22Rv1 (cell line): Measurements from ENCODE around the gene AGTRAP.

ENCODE experiments used
- H3K27ac ChIP-seq: fragments of 450-650 bp; 2 replicates; pipeline ENCODE4 v1.5.1; 2017
- ZFX ChIP-seq: fragments of 450-650 bp; IDR thresholded peaks from 2 replicates; pipeline ENCODE4 v1.6.1; 2017; ENCODE audit warnings: antibody characterized with exemption, borderline replicate concordance
- TF ChIP-seq, protein P1 (sequence below): fragments of 450-650 bp; IDR thresholded peaks from 2 replicates; pipeline ENCODE4 v1.5.1; 2017; ENCODE audit warnings: mild to moderate bottlenecking

Gene AGTRAP

DNA sequence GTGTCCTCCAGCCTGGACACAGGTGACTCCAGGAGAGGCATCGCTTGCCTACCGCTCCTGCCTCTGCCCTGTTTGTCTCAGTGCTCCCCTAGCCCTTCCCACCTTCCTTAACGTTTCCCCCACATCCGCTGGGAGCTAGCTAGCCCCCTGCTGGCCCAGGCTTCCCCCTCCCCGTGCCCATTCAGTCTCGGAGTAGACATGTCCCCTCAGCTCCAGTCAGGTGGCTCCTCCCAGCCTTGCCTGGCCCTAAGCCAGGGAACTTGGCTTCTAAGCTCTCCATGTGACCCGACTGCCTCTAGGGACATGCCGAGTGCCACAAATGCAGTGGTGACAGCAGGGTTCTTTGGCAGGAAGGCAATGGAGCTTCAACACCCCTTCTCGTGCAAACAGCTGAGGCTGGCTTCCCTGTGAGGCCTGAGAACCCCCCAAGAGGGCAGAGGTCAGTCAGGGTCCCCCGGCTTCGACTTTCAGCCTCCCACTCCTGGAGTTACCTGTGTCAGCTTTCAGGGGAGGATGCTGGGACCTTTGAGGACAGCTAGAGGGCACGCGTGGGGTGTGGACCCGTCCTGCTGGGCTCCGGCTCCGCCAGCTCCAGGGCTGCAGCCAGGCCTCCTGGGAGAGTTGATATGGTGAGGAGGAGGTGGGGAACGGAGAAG is 28.2 kb upstream of the AGTRAP start:
- TF ChIP-seq, protein P1, sequence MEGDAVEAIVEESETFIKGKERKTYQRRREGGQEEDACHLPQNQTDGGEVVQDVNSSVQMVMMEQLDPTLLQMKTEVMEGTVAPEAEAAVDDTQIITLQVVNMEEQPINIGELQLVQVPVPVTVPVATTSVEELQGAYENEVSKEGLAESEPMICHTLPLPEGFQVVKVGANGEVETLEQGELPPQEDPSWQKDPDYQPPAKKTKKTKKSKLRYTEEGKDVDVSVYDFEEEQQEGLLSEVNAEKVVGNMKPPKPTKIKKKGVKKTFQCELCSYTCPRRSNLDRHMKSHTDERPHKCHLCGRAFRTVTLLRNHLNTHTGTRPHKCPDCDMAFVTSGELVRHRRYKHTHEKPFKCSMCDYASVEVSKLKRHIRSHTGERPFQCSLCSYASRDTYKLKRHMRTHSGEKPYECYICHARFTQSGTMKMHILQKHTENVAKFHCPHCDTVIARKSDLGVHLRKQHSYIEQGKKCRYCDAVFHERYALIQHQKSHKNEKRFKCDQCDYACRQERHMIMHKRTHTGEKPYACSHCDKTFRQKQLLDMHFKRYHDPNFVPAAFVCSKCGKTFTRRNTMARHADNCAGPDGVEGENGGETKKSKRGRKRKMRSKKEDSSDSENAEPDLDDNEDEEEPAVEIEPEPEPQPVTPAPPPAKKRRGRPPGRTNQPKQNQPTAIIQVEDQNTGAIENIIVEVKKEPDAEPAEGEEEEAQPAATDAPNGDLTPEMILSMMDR: peak; percentile 11; the same call in 1 of the 2 replicates
- TF ChIP-seq ZFX: no peak
- peak overlapping the region; percentile 45 for H3K27ac ChIP-seq

DNA sequence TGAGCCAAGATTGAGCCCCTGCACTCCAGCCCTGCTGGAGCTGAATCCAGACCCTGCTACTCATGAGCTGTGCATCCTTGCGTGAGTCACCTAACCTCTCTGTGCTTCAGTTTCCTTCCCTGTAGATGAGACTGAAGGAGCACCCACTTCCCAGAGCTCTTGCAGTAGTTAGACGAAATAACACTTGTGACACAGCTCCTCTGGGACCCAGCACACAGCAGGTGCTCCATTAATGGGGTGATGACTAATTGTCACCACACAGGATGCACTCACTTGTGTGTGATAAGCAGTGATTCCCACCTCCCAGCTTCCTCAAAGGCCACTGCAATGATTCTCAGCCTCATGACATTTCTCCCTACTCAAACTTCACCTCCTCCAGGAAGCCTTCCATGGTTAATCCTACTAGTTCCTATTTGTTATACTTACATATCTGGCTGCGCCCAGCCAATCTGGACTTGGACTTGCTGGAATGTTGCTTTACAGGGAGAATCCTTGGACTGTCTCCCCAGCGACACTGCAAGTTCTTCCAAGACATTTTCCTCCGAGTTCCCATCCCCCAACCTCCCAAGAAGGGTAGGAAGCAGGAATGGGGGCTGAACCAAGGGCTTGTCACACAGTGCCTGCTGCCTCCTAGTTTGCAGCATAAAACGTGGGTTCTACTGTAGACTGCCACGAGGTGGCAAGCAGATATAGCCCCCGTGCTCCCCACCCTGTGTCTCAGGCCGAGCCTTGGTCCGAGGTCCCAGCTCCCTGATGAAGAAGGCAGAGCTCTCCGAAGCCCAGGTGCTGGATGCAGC is 27.2 kb upstream of the AGTRAP start:
- no peak overlapping the region for H3K27ac ChIP-seq
- TF ChIP-seq, protein P1: no peak
- TF ChIP-seq ZFX: no peak

DNA sequence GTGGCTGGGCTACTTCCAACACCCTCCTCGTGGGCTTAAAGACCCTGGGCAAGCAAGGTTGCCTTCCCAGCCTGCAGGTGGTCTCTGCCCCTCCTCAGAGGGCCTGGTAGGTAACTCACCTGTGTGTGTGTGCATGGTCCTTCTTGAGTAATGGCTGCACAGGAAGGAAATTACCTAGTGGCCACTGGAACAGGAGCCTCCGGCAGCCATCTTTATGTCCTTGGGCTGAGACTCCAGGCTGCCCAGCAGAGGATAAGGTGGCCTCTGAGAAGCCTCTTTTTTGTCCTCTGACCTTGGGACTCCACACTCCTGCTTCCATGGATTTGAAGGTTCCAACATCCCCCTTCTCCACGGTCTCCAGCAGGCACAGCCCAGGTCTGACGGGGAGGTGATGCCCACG is 24.4 kb upstream of the AGTRAP start:
- H3K27ac ChIP-seq: no peak overlapping the region
- TF ChIP-seq, protein P1: no peak
- TF ChIP-seq ZFX: no peak

DNA sequence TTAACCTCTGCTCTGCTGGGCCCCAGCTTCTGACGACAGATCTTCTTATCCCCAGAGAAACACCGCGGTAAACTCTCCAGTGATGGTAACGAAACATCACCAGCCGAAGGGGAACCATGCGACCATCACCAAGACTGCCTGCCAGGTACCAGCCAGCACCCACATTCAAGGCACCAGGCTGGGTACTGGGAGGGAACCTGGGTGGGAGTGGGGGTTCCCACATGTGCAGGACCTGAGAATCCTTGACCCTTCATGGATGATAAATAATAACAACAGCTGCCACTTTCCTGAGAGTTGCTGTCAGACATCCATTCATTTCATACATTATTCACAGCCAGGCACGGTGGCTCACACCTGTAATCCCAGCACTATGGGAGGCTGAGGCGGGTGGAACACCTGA is 23.7 kb upstream of the AGTRAP start:
- TF ChIP-seq, protein P1: no peak
- no peak for TF ChIP-seq ZFX
- no peak overlapping the region for H3K27ac ChIP-seq

DNA sequence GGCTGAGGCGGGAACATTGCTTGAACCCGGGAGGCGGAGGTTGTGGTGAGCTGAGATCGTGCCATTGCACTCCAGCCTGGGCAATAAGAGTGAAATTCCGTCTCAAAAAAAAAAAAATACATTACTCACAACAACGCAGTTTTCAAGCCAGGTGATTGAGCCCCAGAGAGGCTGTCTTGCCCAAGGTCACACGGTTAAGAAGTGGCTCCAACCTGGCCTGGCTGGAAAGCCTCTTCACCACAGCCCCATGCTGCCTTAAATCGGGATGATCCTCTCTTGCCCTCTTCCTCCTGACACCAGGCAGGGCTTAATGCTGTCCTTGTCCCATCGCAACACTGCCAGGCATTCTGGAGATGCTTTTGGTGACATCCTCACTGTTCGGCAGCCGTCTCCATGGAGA is 22.8 kb upstream of the AGTRAP start:
- no peak overlapping the region for H3K27ac ChIP-seq
- TF ChIP-seq ZFX: no peak
- TF ChIP-seq, protein P1: no peak

DNA sequence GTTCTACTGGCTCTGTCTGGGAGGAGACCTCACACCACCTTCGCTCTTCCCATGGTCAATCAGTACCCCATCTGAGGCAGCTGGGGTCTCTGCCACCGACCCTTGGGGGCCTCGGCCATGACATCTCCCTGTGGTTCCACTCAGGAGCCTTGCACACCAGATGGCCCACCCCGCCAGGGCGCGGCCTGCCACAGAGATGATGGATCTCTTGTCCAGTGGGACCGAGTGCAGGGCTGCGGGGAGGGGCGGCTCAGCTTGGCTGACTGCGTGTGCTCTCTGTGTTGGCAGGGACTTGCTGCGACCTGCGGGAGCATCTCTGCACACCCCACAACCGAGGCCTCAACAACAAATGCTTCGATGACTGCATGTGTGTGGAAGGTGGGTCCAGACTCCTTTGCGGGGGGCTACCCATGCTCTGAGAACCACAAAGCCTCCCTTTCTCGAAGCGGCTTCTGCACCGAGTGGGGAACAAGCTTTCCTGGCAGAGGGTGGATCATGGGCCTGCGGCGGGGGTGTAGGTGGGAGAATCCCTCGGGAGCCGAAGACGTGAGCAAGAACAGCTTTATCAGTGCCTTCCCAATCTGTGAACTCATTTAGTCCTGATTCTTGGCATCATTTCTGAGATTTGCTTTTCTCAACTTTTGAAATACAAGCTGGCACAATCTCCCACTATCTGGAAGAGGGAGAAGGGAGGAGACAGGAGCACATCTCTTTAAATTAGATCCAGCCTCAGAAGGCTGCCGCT is 20.9 kb upstream of the AGTRAP start:
- TF ChIP-seq, protein P1: no peak
- no peak for TF ChIP-seq ZFX
- no peak overlapping the region for H3K27ac ChIP-seq
